Astrocyte of the spinal cord (primary cell): ENCODE measurements around the gene TMPRSS3.

ENCODE experiments used
- DNase-seq: peaks from one replicate; pipeline ENCODE4 v3.0.0; 2011; ENCODE audit warnings: low read depth, low spot score
- H3K4me3 ChIP-seq: 2 replicates; pipeline ENCODE4 v1.5.1; 2011; ENCODE audit warnings: low read depth, mild to moderate bottlenecking, low read length, moderate library complexity
- CTCF ChIP-seq: IDR thresholded peaks from 2 replicates; pipeline ENCODE4 v1.5.1; 2012; ENCODE audit warnings: low read depth, mild to moderate bottlenecking, low read length, inconsistent platforms
- in situ Hi-C: cut with HindIII; loops from 2 replicates; pipeline ENCODE4 v1.10.0; 2017; ENCODE audit warnings: low sequenced_read_pairs

The TMPRSS3 gene

GRCh38 chr21:42358261-42358660 lies 37.6 kb downstream of the TMPRSS3 start:
- in situ Hi-C loops: no loop called here
- no peak for TF ChIP-seq CTCF
- H3K4me3 ChIP-seq: no peak overlapping the region
- no peak for DNase-seq

GRCh38 chr21:42357307-42357706 lies 38.5 kb downstream of the TMPRSS3 start:
- in situ Hi-C loops: no loop called here
- TF ChIP-seq CTCF: no peak
- no peak overlapping the region for H3K4me3 ChIP-seq
- no peak for DNase-seq

GRCh38 chr21:42356650-42357049 lies 39.2 kb downstream of the TMPRSS3 start:
- in situ Hi-C loops: no loop called here
- no peak for TF ChIP-seq CTCF
- no peak for DNase-seq
- H3K4me3 ChIP-seq: no peak overlapping the region

GRCh38 chr21:42356046-42356445 lies 39.8 kb downstream of the TMPRSS3 start:
- no peak for DNase-seq
- no peak overlapping the region for H3K4me3 ChIP-seq
- in situ Hi-C loops: no loop called here
- TF ChIP-seq CTCF: no peak

- in situ Hi-C loops: no loop called here
- no peak for TF ChIP-seq CTCF
- no peak for DNase-seq
- H3K4me3 ChIP-seq: no peak overlapping the region
These were observed 42.2 kb downstream of the TMPRSS3 start for GRCh38 chr21:42353623-42354022.

GRCh38 chr21:42352441-42353095 lies 43.3 kb downstream of the TMPRSS3 start:
- no peak for DNase-seq
- no peak for TF ChIP-seq CTCF
- no peak overlapping the region for H3K4me3 ChIP-seq
- in situ Hi-C loops: no loop called here
